RWPE2 (cell line): ENCODE measurements around the gene MINDY4.

ENCODE experiments used
- ATAC-seq: fragments of 200-7000 bp; cut with Tn5 transposase; 3 replicates; pipeline ENCODE4 v1.9.1; 2021; ENCODE audit warnings: low read depth
- DNase-seq: peaks from one replicate; pipeline ENCODE4 v3.0.0-alpha.2; 2020; ENCODE audit warnings: low spot score
- H3K27ac ChIP-seq: fragments of 450-650 bp; 2 replicates; pipeline ENCODE4 v1.5.1; 2017; ENCODE audit warnings: mild to moderate bottlenecking; ENCODE audit not compliant: poor library complexity, severe bottlenecking
- H3K27me3 ChIP-seq: fragments of 250-450 bp; sonication (Bioruptor Pico); 2 replicates; pipeline ENCODE4 v1.5.1; 2021; ENCODE audit warnings: mild to moderate bottlenecking, moderate library complexity; ENCODE audit not compliant: insufficient read depth, poor library complexity, severe bottlenecking
- H3K36me3 ChIP-seq: fragments of 250-450 bp; sonication (Bioruptor Pico); 2 replicates; pipeline ENCODE4 v1.5.1; 2020; ENCODE audit warnings: low read depth, mild to moderate bottlenecking, moderate library complexity
- H3K4me1 ChIP-seq: fragments of 250-450 bp; sonication (Bioruptor Pico); 2 replicates; pipeline ENCODE4 v1.5.1; 2021; ENCODE audit warnings: mild to moderate bottlenecking, moderate library complexity; ENCODE audit not compliant: insufficient read depth, poor library complexity, severe bottlenecking
- H3K4me3 ChIP-seq: fragments of 250-450 bp; sonication (Bioruptor Pico); 2 replicates; pipeline ENCODE4 v1.5.1; 2021; ENCODE audit warnings: mild to moderate bottlenecking, moderate library complexity; ENCODE audit not compliant: severe bottlenecking
- H3K9me3 ChIP-seq: fragments of 250-450 bp; sonication (Bioruptor Pico); 2 replicates; pipeline ENCODE4 v1.5.1; 2021; ENCODE audit warnings: mild to moderate bottlenecking, moderate library complexity; ENCODE audit not compliant: severe bottlenecking
- CTCF ChIP-seq: fragments of 450-650 bp; IDR thresholded peaks from one replicate; pipeline ENCODE4 v1.5.1; 2017; ENCODE audit warnings: mild to moderate bottlenecking, moderate library complexity; ENCODE audit not compliant: poor library complexity, severe bottlenecking

Gene MINDY4

GRCh38 chr7:30841801-30842541 is 70.8 kb downstream of the MINDY4 start:
- H3K27me3 ChIP-seq: no peaks in the 10 kb centered on the region
- DNase-seq (peak; percentile 15), ATAC-seq (no peak)
- no peak overlapping the region for H3K27ac ChIP-seq
- no peaks in the 10 kb centered on the region for H3K36me3 ChIP-seq
- H3K4me3 ChIP-seq: no peak overlapping the region
- peaks cover 12% of the 10 kb centered on the region for H3K4me1 ChIP-seq
- no peak for TF ChIP-seq CTCF
- no peaks in the 10 kb centered on the region for H3K9me3 ChIP-seq

GRCh38 chr7:30842542-30843451 is 71.6 kb downstream of the MINDY4 start:
- no peaks in the 10 kb centered on the region for H3K36me3 ChIP-seq
- H3K9me3 ChIP-seq: no peaks in the 10 kb centered on the region
- no peak for TF ChIP-seq CTCF
- H3K27me3 ChIP-seq: no peaks in the 10 kb centered on the region
- no peak overlapping the region for H3K27ac ChIP-seq
- H3K4me1 ChIP-seq: peaks cover 12% of the 10 kb centered on the region
- no peak for ATAC-seq
- no peak overlapping the region for H3K4me3 ChIP-seq
- DNase-seq: peak; percentile 18

- peak; percentile 43 for DNase-seq
- H3K4me1 ChIP-seq: peaks cover 12% of the 10 kb centered on the region
- no peaks in the 10 kb centered on the region for H3K9me3 ChIP-seq
- ATAC-seq: no peak
- H3K4me3 ChIP-seq: no peak overlapping the region
- H3K36me3 ChIP-seq: no peaks in the 10 kb centered on the region
- no peak overlapping the region for H3K27ac ChIP-seq
- H3K27me3 ChIP-seq: no peaks in the 10 kb centered on the region
- no peak for TF ChIP-seq CTCF
Observed at GRCh38 chr7:30843741-30844482, 72.7 kb downstream of the MINDY4 start.

- Histone ChIP-seq H3K36me3 (no peaks in the 10 kb centered on the region), H3K27ac (no peak overlapping the region), H3K4me1 (peaks cover 12% of the 10 kb centered on the region), H3K27me3 (no peaks in the 10 kb centered on the region), H3K4me3 (no peak overlapping the region), H3K9me3 (no peaks in the 10 kb centered on the region)
- no peak for TF ChIP-seq CTCF
- ATAC-seq (no peak), DNase-seq (peak; percentile 21)
Observed at GRCh38 chr7:30844483-30844874, 73.3 kb downstream of the MINDY4 start.
